GM21381 (cell line): ENCODE results near the gene CENPT.
A peak's percentile ranks its signal among the peaks of the same experiment; 100 is the strongest.
"Not testable (repeated sequence)": the region's sequence is repeated elsewhere in the genome, so short reads cannot be mapped to it uniquely, and the experiment has no call there.

ENCODE experiments used
- ATAC-seq: cut with Tn5 transposase; IDR thresholded peaks from one replicate; pipeline ENCODE4 v1.9.1; 2021; ENCODE audit warnings: mild to moderate bottlenecking, moderate library complexity; ENCODE audit not compliant: unreplicated experiment

The CENPT gene

GRCh38 chr16:67874372-67874771 lies 26.9 kb upstream of the CENPT start:
- ATAC-seq, result no peak

- ATAC-seq, result peak; percentile 4
Observed at GRCh38 chr16:67873435-67874370, 26.2 kb upstream of the CENPT start.

GRCh38 chr16:67872631-67873434 lies 25.3 kb upstream of the CENPT start, which contains the start of gene EDC4:
EDC4 (plus strand) TSS chr16:67873052; CDS start chr16:67873262, 210 bp downstream.
- peak; percentile 74 for ATAC-seq

DNA sequence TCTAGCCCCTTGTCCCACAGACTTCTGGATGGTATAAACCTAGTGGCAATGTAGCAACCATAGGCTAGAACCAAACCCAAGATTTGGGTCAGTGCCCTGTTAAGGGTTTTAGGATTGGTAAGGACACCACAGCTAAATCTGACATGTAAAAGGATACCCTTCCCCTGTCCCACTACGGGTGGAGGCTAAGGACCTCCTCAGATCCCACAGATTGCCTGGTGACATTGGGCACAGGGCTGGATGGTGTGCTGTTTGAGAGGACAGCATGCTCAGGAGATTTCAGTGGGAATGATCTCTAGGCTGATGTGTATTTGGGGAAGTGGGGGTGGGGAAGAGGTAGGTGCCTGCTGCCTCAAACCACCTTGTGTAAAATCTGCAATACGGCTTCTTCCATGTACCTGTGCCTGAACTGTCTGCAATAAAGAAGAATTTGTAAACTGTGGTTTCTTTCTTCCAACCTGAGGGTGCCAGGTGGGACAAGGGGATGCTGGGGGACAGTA lies 24.7 kb upstream of the CENPT start:
- no peak for ATAC-seq

- ATAC-seq, result no peak
Observed at GRCh38 chr16:67871256-67871655, 23.8 kb upstream of the CENPT start.

- ATAC-seq, result no peak
Observed at GRCh38 chr16:67869653-67870052, 22.2 kb upstream of the CENPT start.

- ATAC-seq, result no peak
Observed at GRCh38 chr16:67868290-67868689, 20.8 kb upstream of the CENPT start.

- no peak for ATAC-seq
Observed at GRCh38 chr16:67865318-67865717, 17.8 kb upstream of the CENPT start.

- ATAC-seq, result no peak
Observed at GRCh38 chr16:67864594-67864993, 17.1 kb upstream of the CENPT start.

DNA sequence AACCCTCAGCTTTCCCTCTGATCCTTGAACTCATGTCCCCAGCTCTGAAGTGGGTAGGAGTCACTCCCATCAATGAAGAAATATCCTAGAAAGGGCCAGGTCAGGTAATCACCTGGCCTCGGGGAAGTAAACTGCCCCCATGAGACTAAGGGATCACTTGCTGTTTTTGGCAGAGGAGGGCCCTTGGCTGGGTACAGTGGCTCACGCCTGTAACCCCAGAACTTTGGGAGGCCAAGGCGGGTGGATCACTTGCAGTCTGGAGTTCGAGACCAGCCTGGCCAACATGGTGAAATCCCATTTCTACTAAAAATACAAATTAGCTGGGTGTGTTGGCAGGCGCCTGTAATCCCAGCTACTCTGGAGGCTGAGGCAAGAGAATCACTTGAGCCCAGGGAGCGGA lies 16.6 kb upstream of the CENPT start:
- not testable (repeated sequence) for ATAC-seq

GRCh38 chr16:67862623-67863583 lies 15.4 kb upstream of the CENPT start:
- no peak for ATAC-seq

DNA sequence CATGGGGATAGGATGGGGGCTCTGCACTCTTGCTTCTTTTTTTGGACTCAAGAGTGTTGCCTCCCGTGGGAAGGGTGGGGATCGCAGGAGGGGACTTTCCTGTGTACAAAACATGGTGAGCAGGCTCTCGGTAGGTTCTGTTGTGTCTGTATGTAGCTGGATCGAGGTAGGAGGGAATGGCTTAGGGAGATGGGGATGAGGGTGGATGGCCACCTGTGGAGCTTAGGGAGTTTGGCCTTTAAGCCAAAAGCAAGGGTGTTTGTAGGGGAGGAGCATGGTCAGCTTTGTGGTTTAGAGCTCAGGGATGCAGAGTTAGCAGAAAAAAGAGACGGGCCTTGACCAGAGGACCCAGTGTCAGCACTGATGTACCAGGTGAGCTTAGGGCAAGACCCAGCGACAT lies 14.4 kb upstream of the CENPT start:
- ATAC-seq, result no peak

GRCh38 chr16:67860589-67861398 lies 13.3 kb upstream of the CENPT start:
- ATAC-seq, result no peak

DNA sequence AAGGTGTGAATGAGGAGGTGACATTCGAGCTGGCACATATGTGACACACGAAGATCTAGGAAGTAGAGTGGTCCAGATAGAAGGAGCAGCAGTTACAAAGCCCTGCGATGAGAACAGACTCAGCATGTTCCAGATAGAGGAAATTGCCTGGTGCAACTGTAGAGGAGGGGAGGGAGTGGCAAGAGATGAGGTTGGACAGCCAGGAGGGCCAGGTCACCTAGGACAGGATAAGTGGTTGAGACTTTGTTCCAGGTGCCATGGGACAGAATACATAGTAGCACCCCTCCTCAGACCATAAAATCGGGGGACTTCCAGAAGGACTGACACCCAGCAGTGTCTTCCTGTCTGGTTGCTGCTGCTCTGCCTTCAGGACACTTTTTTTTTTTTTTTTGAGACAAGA lies 11.0 kb upstream of the CENPT start:
- ATAC-seq, result no peak

- no peak for ATAC-seq
Observed at GRCh38 chr16:67857547-67858233, 10.2 kb upstream of the CENPT start.

DNA sequence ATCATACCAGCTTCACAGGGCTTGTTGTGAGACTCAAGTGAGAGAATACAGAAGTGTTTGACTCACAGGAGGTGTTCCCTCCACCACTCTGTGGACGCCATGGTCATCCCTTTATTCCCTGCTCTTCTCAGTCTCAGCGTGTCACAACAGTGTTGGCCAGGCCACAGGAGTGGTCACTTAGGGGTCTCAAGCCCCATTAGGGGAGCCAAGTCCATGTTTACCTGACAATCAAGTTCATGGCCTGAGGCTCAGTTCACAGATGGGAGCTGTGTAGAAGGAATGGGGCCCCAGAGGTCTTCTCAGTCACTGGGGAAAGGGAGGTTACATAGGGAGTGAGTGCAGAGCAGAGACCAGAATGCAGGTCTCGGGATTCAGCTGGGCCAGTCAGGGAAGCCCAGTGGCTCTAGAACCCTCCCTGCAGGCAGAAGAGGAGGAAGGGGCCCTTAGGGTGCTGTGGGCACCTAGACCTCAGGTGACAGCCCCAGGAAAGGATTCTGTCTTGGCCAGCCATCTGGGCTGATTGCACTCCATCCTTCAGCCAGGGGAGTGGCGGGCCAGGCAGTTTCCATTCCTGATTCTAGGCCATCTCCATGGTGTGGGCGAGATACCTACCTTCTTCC lies 9.5 kb upstream of the CENPT start:
- no peak for ATAC-seq

DNA sequence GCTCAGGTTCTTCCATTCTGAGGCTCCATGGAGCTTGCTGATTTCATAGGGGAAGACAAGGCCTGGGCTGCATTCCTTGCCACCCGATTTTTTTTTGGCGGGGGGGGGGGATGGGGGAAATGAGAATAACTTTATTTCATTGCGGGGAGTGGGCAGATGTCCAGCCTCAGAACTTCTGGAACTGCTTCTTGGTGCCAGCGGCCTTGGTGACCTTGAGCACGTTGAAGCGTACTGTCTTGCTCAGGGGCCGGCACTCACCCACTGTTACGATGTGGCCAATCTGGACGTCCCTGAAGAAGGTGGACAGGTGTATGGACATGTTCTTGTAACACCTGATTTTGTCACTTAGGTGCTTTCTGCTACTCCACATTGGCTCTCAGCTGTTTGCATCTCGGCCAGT lies 8.3 kb upstream of the CENPT start:
- no peak for ATAC-seq

DNA sequence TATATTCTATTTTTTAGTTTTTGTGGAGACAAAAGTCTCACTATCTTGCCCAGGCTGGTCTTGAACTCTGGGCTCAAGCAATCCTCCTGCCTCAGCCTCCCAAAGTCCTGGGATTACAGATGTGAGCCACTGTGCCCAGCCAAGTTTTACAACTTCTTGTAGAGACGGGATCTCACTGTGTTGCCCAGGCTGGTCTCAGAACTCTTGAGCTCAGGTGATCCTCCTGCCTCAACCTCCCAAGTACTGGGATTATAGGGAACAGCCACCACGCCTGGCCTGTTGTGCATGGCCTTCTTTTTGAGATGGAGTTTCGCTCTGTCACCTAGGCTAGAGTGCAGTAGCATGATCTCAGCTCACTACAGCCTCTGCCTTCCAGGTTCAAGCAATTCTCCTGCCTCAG lies 6.2 kb upstream of the CENPT start:
- no peak for ATAC-seq

DNA sequence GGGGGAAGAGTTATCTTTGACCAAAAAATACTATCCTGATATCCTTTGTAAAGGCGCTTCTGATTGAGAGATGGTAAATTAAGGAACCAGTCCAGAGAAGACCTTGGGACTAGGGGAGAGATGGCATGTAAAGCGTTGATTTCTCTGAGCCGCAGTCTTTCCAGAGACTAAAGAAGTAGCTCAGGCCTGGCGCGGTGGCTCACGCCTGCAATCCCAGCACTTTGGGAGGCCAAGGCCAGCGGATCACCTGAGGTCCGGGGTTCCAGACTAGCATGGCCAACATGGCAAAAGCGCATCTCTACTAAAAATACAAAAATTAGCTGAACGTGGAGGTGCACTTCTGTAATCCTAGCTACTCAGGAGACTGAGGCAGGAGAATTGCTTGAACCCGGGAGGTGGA lies 625 bp upstream of the CENPT start:
- no peak for ATAC-seq
